Gastroesophageal sphincter (tissue), 4 donors: Measurements from ENCODE around the gene PCDHGA1. TPM values are rescaled to one million over a fixed set of nuclear protein-coding genes. Genes with fewer than 3 reads are reported as not detected.
"Not testable (repeated sequence)": the region's sequence is repeated elsewhere in the genome, so short reads cannot be mapped to it uniquely, and the experiment has no call there.

Experiments used
- ATAC-seq: fragments of 150-250 bp; one replicate; pipeline ENCODE4 v1.9.1; 2016; ENCODE audit warnings: mild to moderate bottlenecking, moderate library complexity
- H3K27ac ChIP-seq, 4 donors: fragments of 200-600 bp; sonication (generic) in 3 of 4; 1 replicate in 3 of 4; 2 replicates in 1 of 4; pipeline ENCODE4 v1.5.1; 2016 to 2019
- H3K27me3 ChIP-seq: fragments of 200-600 bp; sonication (generic); one replicate; pipeline ENCODE4 v1.5.1; 2019
- H3K36me3 ChIP-seq, 2 donors: fragments of 200-600 bp; sonication (generic); one replicate each; pipeline ENCODE4 v1.5.1; 2019; ENCODE audit warnings: control low read depth in 1 of 2
- H3K4me1 ChIP-seq, 3 donors: fragments of 200-600 bp; sonication (generic); 1 replicate in 2 of 3; 2 replicates in 1 of 3; pipeline ENCODE4 v1.5.1; 2016 to 2019; ENCODE audit warnings: control low read depth in 2 of 3
- H3K4me3 ChIP-seq, 2 donors: fragments of 200-600 bp; sonication (generic); one replicate each; pipeline ENCODE4 v1.5.1; 2019; ENCODE audit warnings: mild to moderate bottlenecking in 1 of 2, moderate library complexity in 1 of 2
- H3K9me3 ChIP-seq, 3 donors: fragments of 200-600 bp; sonication (generic); one replicate each; pipeline ENCODE4 v1.5.1; 2017 to 2019; ENCODE audit warnings: control low read depth in 2 of 3
- CTCF ChIP-seq, 4 experiments: fragments of 200-600 bp in 2 of 4; fragments of 450-650 bp in 2 of 4; sonication (generic) in 1 of 4; IDR thresholded peaks; one replicate each; pipeline ENCODE4 v1.5.1; 2017 to 2019; ENCODE audit warnings: antibody characterized with exemption in 4 of 4, mild to moderate bottlenecking in 2 of 4, moderate library complexity in 2 of 4
- EP300 ChIP-seq: sonication (generic); formaldehyde crosslinking; IDR thresholded peaks from one replicate; pipeline ENCODE4 v1.6.1; 2017; ENCODE audit warnings: antibody characterized with exemption, mild to moderate bottlenecking
- POLR2A ChIP-seq, 2 donors: fragments of 450-650 bp; IDR thresholded peaks; one replicate each; pipeline ENCODE4 v1.6.1; 2017; ENCODE audit warnings: antibody characterized with exemption in 2 of 2, mild to moderate bottlenecking in 2 of 2, moderate library complexity in 1 of 2
- POLR2AphosphoS5 ChIP-seq: sonication (generic); formaldehyde crosslinking; IDR thresholded peaks from one replicate; pipeline ENCODE4 v1.6.1; 2017; ENCODE audit warnings: antibody characterized with exemption
- WGBS, 2 donors: methylation state at CpG; one replicate each; pipeline ENCODE4 v1.1.5; 2018; ENCODE audit warnings: low coverage in 1 of 2; 5-methylcytosine and 5-hydroxymethylcytosine counted together
- total RNA-seq, 4 donors: library from RNA; depleted of rRNA; stranded (reverse); fragments of >200 nt; gene quantifications; one replicate each; pipeline ENCODE4 v1.1.0, GENCODE V29; 2016

The PCDHGA1 gene
- total RNA-seq, 4 donors from 2014 or later, result 0.67 to 1.3 (median 1.1) TPM

GRCh38 chr5:141343242-141343952, 13.1 kb downstream of the PCDHGA1 start, which contains the start of gene PCDHGA3:
Gene PCDHGA3, plus strand, starts transcription at chr5:141343829. Its CDS starts 205 bp downstream, at chr5:141344034.
- TF ChIP-seq POLR2AphosphoS5, result no peak
- TF ChIP-seq POLR2A (IDR thresholded peaks at IDR 0.05), result no peak
- TF ChIP-seq EP300, result no peak
- no peak for TF ChIP-seq CTCF (IDR thresholded peaks at IDR 0.05)
- peaks cover 0 to 6% of the 10 kb centered on the region in 2 donors for H3K36me3 ChIP-seq
- no peak within 1 kb of the TSS for H3K27ac ChIP-seq
- no peak for ATAC-seq
- peak within 1 kb of the TSS in 1 of 2 donors; percentile 15 for H3K4me3 ChIP-seq
- peaks cover 0 to 99% (median 5%) of the 10 kb centered on the region in 3 donors for H3K9me3 ChIP-seq
- WGBS, 2 donors, result 26 to 30% methylated on average over 8 to 9 of the region's 9 CpGs
- no peaks in the 10 kb centered on the region for H3K4me1 ChIP-seq
- peaks cover 61% of the 10 kb centered on the region for H3K27me3 ChIP-seq

- H3K9me3 ChIP-seq, result peaks cover 0 to 99% (median 5%) of the 10 kb centered on the region in 3 donors
- TF ChIP-seq POLR2A (IDR thresholded peaks at IDR 0.05) (no peak), POLR2AphosphoS5 (no peak), CTCF (IDR thresholded peaks at IDR 0.05) (no peak), EP300 (no peak)
- WGBS, 2 donors, result 25 to 26% methylated on average over 13 to 30 of the region's 31 CpGs
Observed at GRCh38 chr5:141343953-141344463, 13.7 kb downstream of the PCDHGA1 start.

GRCh38 chr5:141345327-141345726, 15.0 kb downstream of the PCDHGA1 start:
- ATAC-seq, result no peak
- Histone ChIP-seq H3K36me3 (peaks cover 0 to 9% of the 10 kb centered on the region in 2 donors), H3K9me3 (peaks cover 0 to 98% (median 5%) of the 10 kb centered on the region in 3 donors), H3K4me3 (no peak overlapping the region), H3K27ac (no peak overlapping the region), H3K4me1 (no peaks in the 10 kb centered on the region), H3K27me3 (peaks cover 47% of the 10 kb centered on the region)
- no peak for TF ChIP-seq POLR2AphosphoS5
- TF ChIP-seq CTCF (IDR thresholded peaks at IDR 0.05), result no peak
- TF ChIP-seq POLR2A (IDR thresholded peaks at IDR 0.05), result no peak
- no peak for TF ChIP-seq EP300
- 27 to 31% methylated on average over 8 to 11 of the region's 20 CpGs for WGBS, 2 donors

More at GRCh38 chr5:141343953-141344463, 13.7 kb downstream of the PCDHGA1 start:
- no peak for ATAC-seq
- Histone ChIP-seq H3K27ac (no peak overlapping the region), H3K4me1 (no peaks in the 10 kb centered on the region), H3K4me3 (peak overlapping the region in 1 of 2 donors; percentile 15), H3K27me3 (peaks cover 55% of the 10 kb centered on the region), H3K36me3 (peaks cover 0 to 6% of the 10 kb centered on the region in 2 donors)

GRCh38 chr5:141346017-141346416, 15.7 kb downstream of the PCDHGA1 start:
- peaks cover 0 to 98% (median 5%) of the 10 kb centered on the region in 3 donors for H3K9me3 ChIP-seq
- 14 to 60% methylated on average over 1 to 2 of the region's 35 CpGs for WGBS, 2 donors
- H3K4me1 ChIP-seq, ATAC-seq, H3K36me3 ChIP-seq, H3K27ac ChIP-seq, H3K4me3 ChIP-seq: not testable (repeated sequence)
- H3K27me3 ChIP-seq, result peaks cover 48% of the 10 kb centered on the region

GRCh38 chr5:141349917-141350619, 19.8 kb downstream of the PCDHGA1 start, which contains the start of gene PCDHGB1:
Gene PCDHGB1, plus strand, starts transcription at chr5:141350099. Its CDS starts 162 bp downstream, at chr5:141350261.
- no peaks in the 10 kb centered on the region for H3K4me1 ChIP-seq
- TF ChIP-seq POLR2A (IDR thresholded peaks at IDR 0.05), result no peak
- no peak for TF ChIP-seq POLR2AphosphoS5
- TF ChIP-seq EP300, result no peak
- TF ChIP-seq CTCF (IDR thresholded peaks at IDR 0.05), result peak in 3 of 4 experiments; percentile 21 to 47 (median 34)
- H3K4me3 ChIP-seq, result peak within 1 kb of the TSS in 1 of 2 donors; percentile 36
- H3K36me3 ChIP-seq, result peaks cover 0 to 15% of the 10 kb centered on the region in 2 donors
- ATAC-seq, result no peak
- H3K9me3 ChIP-seq, result peaks cover 0 to 96% (median 0%) of the 10 kb centered on the region in 3 donors
- H3K27me3 ChIP-seq, result peaks cover 48% of the 10 kb centered on the region
- no peak within 1 kb of the TSS for H3K27ac ChIP-seq
- WGBS, 2 donors, result 17 to 29% methylated on average over 12 to 24 of the region's 29 CpGs
